Fibroblast of the aortic adventitia (primary cell): ENCODE results near the gene FGD1. TPM values are rescaled to one million over a fixed set of nuclear protein-coding genes. Genes with fewer than 3 reads are reported as not detected.

Experiments used
- DNase-seq: peaks from one replicate; pipeline ENCODE4 v3.0.0-alpha.2; 2010; ENCODE audit warnings: low read depth
- H3K4me3 ChIP-seq: 2 replicates; pipeline ENCODE4 v1.5.1; 2011; ENCODE audit warnings: low read depth, mild to moderate bottlenecking, control low read depth, low read length, moderate library complexity
- total RNA-seq: library from RNA; depleted of rRNA; stranded (reverse); fragments of >200 nt; gene quantifications from 2 replicates; pipeline ENCODE4 v1.2.3, GENCODE V29; 2012; ENCODE audit warnings: low replicate concordance
- TF ChIP-seq, protein P1 (sequence below): IDR thresholded peaks from 2 replicates; pipeline ENCODE4 v1.5.1; 2011; ENCODE audit warnings: mild to moderate bottlenecking, low read length, control low read depth, inconsistent platforms; ENCODE audit not compliant: insufficient read depth

FGD1 gene
- total RNA-seq, 1 donor, result 11.1 TPM

- H3K4me3 ChIP-seq, result no peak overlapping the region
- peak; percentile 47 for DNase-seq
- TF ChIP-seq, protein P1, sequence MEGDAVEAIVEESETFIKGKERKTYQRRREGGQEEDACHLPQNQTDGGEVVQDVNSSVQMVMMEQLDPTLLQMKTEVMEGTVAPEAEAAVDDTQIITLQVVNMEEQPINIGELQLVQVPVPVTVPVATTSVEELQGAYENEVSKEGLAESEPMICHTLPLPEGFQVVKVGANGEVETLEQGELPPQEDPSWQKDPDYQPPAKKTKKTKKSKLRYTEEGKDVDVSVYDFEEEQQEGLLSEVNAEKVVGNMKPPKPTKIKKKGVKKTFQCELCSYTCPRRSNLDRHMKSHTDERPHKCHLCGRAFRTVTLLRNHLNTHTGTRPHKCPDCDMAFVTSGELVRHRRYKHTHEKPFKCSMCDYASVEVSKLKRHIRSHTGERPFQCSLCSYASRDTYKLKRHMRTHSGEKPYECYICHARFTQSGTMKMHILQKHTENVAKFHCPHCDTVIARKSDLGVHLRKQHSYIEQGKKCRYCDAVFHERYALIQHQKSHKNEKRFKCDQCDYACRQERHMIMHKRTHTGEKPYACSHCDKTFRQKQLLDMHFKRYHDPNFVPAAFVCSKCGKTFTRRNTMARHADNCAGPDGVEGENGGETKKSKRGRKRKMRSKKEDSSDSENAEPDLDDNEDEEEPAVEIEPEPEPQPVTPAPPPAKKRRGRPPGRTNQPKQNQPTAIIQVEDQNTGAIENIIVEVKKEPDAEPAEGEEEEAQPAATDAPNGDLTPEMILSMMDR, result no peak
Observed at GRCh38 chrX:54484666-54485065, 11.4 kb downstream of the FGD1 start.

DNA sequence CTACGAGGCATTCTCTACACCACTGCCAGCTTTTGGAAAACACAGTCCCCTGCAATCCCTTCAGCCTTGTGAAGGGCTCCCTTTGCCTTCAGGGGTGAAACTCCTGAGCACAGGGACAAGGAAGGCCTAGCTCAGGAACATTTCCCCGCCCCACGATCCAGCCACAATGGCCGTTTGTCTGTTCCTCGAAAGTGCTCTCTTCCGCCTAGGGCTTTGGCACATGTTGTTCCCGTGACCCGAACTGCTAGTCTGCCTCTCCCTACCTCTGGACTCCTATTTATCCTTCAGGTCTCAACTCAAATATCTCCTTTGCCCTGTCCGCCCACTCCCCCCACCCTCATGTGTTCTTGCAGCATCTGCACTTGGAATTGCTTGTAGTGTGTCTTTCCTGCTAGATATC is 12.1 kb downstream of the FGD1 start:
- H3K4me3 ChIP-seq, result no peak overlapping the region
- no peak for DNase-seq
- TF ChIP-seq, protein P1, result no peak

GRCh38 chrX:54482839-54483593 is 13.0 kb downstream of the FGD1 start:
- TF ChIP-seq, protein P1, result no peak
- H3K4me3 ChIP-seq, result no peak overlapping the region
- DNase-seq, result no peak

DNA sequence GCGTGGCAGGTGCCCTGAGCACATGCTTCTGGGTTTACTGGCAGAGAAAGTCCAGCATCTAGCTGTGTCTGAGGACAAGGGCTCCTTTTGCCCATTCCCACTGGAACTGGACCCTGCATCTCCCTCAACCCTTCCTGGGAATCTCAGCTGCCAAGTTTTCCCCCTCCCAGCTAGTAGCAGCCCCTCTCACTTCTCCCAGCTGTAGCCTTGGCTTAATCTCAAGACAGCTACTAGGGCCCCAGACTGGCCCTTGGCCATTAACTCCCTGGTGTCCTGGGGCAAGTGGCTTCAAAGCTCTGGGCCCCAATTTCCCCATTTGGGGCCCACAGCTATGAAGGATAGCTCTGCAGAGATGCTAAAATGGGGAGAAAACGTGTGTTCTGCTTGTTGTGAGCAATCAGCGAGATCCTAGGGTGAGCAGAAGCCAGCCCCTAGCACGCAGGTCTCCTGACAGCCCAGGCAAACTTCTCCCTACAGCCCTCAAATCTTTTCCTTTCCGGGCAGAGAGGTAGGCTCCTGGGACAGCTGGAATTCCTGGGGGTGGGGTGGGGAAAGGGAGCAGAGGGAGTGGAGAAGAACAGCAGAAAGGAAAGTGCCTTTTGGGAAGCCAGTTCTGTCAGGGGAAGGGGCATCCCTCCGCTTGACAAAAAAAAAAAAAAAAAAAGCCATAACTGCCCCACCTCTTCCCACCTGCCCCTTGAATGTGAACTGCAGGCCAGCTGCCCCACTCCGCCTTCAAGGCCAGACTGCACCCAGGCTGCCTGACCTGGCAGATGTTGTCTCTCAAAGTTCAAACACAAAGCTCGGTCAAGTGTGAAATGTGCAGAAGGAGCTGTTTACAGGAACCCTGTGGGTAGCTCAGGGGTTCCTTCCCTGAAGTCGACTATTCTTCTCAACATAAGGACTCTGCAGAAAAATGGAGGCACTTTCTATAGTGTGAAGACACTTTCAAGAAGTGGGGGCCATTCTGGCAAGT is 16.6 kb downstream of the FGD1 start:
- TF ChIP-seq, protein P1, result no peak

GRCh38 chrX:54473993-54474859 is 21.8 kb downstream of the FGD1 start:
- TF ChIP-seq, protein P1, result no peak
- H3K4me3 ChIP-seq, result no peak overlapping the region
- no peak for DNase-seq

More for the DNA sequence above, 16.6 kb downstream of the FGD1 start:
- H3K4me3 ChIP-seq, result no peak overlapping the region
- no peak for DNase-seq

GRCh38 chrX:54470054-54470760 is 25.8 kb downstream of the FGD1 start:
- no peak for DNase-seq
- TF ChIP-seq, protein P1, result no peak
- H3K4me3 ChIP-seq, result no peak overlapping the region
